ENCODE data around the gene KDSR.

- TF ChIP-seq CTCF (IDR thresholded peaks at IDR 0.05) (no peak), EZH2 (IDR thresholded peaks at IDR 0.05; ENCODE audit: borderline replicate concordance, insufficient read depth, low read depth, low read length, poor library complexity, severe bottlenecking) (no peak)
Measured at GRCh38 chr18:63293935-63294334, 73.1 kb downstream of the KDSR start.

Measured in B cell (primary cell).